Activated T-cell treated with anti-CD3 and anti-CD28 coated beads, Interleukin-2, amount 50 U/mL, for 48 hours (primary cell): Measurements from ENCODE around the gene FAM53B.

Experiments
- DNase-seq, 2 experiments: peaks; one replicate each; pipeline ENCODE4 v3.0.0-alpha.2; 2020

Gene FAM53B

GRCh38 chr10:124644236-124644635 is 99.9 kb downstream of the FAM53B start:
- DNase-seq = no peak

- DNase-seq = no peak
These were observed 100.7 kb downstream of the FAM53B start for GRCh38 chr10:124643330-124644009.

GRCh38 chr10:124642088-124642710 is 102.0 kb downstream of the FAM53B start:
- no peak for DNase-seq

GRCh38 chr10:124641282-124642087 is 102.7 kb downstream of the FAM53B start:
- peak; percentile 48 to 54 for DNase-seq

GRCh38 chr10:124640538-124641231 is 103.5 kb downstream of the FAM53B start:
- no peak for DNase-seq

GRCh38 chr10:124640056-124640455 is 104.1 kb downstream of the FAM53B start:
- no peak for DNase-seq

GRCh38 chr10:124639646-124640045 is 104.5 kb downstream of the FAM53B start:
- no peak for DNase-seq

GRCh38 chr10:124639206-124639605 is 105.0 kb downstream of the FAM53B start:
- no peak for DNase-seq

- no peak for DNase-seq
These were observed 106.4 kb downstream of the FAM53B start for GRCh38 chr10:124637746-124638145.

GRCh38 chr10:124637091-124637700 is 107.0 kb downstream of the FAM53B start:
- no peak for DNase-seq

GRCh38 chr10:124636271-124636995 is 107.7 kb downstream of the FAM53B start:
- no peak for DNase-seq

GRCh38 chr10:124632566-124632965 is 111.6 kb downstream of the FAM53B start:
- DNase-seq = no peak

GRCh38 chr10:124632064-124632531 is 112.1 kb downstream of the FAM53B start:
- DNase-seq = peak in 1 of 2 experiments; percentile 61

- DNase-seq = no peak
These were observed 113.6 kb downstream of the FAM53B start for GRCh38 chr10:124630551-124630950.

GRCh38 chr10:124629842-124630241 is 114.3 kb downstream of the FAM53B start:
- DNase-seq = no peak

GRCh38 chr10:124629415-124629814 is 114.8 kb downstream of the FAM53B start:
- DNase-seq = no peak

GRCh38 chr10:124628676-124629021 is 115.5 kb downstream of the FAM53B start:
- no peak for DNase-seq

GRCh38 chr10:124627866-124628675 is 116.1 kb downstream of the FAM53B start:
- no peak for DNase-seq

GRCh38 chr10:124626759-124627380 is 117.3 kb downstream of the FAM53B start:
- peak; percentile 73 to 77 for DNase-seq

- DNase-seq = no peak
These were observed 118.3 kb downstream of the FAM53B start for GRCh38 chr10:124625831-124626238.

- no peak for DNase-seq
These were observed 119.3 kb downstream of the FAM53B start for GRCh38 chr10:124624895-124625294.
